Fibroblast of skin of left quadriceps (primary cell): ENCODE data around the gene CBX2.

Source experiments
- DNase-seq, 2 experiments: peaks; one replicate each; pipeline ENCODE4 v3.0.0-alpha.2; 2013; ENCODE audit warnings: low read depth in 2 of 2

The CBX2 gene

GRCh38 chr17:79799538-79800324, 21.8 kb downstream of the CBX2 start:
- no peak for DNase-seq

GRCh38 chr17:79800325-79801155, 22.6 kb downstream of the CBX2 start:
- DNase-seq = peak in 1 of 2 experiments; percentile 25

- no peak for DNase-seq
Measured at GRCh38 chr17:79801156-79802038, 23.4 kb downstream of the CBX2 start.

GRCh38 chr17:79802039-79802735, 24.2 kb downstream of the CBX2 start:
- no peak for DNase-seq

- no peak for DNase-seq
Measured at GRCh38 chr17:79802736-79803420, 24.9 kb downstream of the CBX2 start.

GRCh38 chr17:79803421-79803996, 25.6 kb downstream of the CBX2 start:
- DNase-seq = no peak

- no peak for DNase-seq
Measured at GRCh38 chr17:79803997-79804855, 26.3 kb downstream of the CBX2 start.

- DNase-seq = no peak
Measured at GRCh38 chr17:79804856-79805696, 27.1 kb downstream of the CBX2 start.

- no peak for DNase-seq
Measured at GRCh38 chr17:79806446-79806760, 28.5 kb downstream of the CBX2 start.

- DNase-seq = no peak
Measured at GRCh38 chr17:79806863-79807720, 29.1 kb downstream of the CBX2 start.

- DNase-seq = no peak
Measured at GRCh38 chr17:79808763-79809529, 31.0 kb downstream of the CBX2 start.

GRCh38 chr17:79809530-79810129, 31.7 kb downstream of the CBX2 start:
- no peak for DNase-seq

- peak; percentile 31 to 42 for DNase-seq
Measured at GRCh38 chr17:79810130-79811010, 32.4 kb downstream of the CBX2 start.

GRCh38 chr17:79811011-79811867, 33.3 kb downstream of the CBX2 start:
- no peak for DNase-seq
